Peyer's patch (tissue), 4 donors: ENCODE results near the gene FAM78A. TPM values are rescaled to one million over a fixed set of nuclear protein-coding genes. Genes with fewer than 3 reads are reported as not detected.

Experiments used
- DNase-seq, 3 donors: peaks; one replicate each; pipeline ENCODE4 v3.0.0-alpha.2; 2017 to 2019
- H3K27ac ChIP-seq, 4 donors: fragments of 200-600 bp; sonication (generic); one replicate each; pipeline ENCODE4 v1.5.1; 2016 to 2019
- H3K27me3 ChIP-seq, 2 donors: fragments of 200-600 bp; sonication (generic); one replicate each; pipeline ENCODE4 v1.5.1; 2019
- H3K36me3 ChIP-seq, 3 donors: fragments of 200-600 bp; sonication (generic); one replicate each; pipeline ENCODE4 v1.5.1; 2016 to 2019
- H3K4me1 ChIP-seq, 4 donors: fragments of 200-600 bp; sonication (generic); one replicate each; pipeline ENCODE4 v1.5.1; 2016 to 2019
- H3K4me3 ChIP-seq, 4 donors: fragments of 200-600 bp; sonication (generic); 1 replicate in 3 of 4; 2 replicates in 1 of 4; pipeline ENCODE4 v1.5.1; 2016 to 2019; ENCODE audit warnings: mild to moderate bottlenecking in 1 of 4
- H3K9me3 ChIP-seq, 4 donors: fragments of 200-600 bp; sonication (generic); one replicate each; pipeline ENCODE4 v1.5.1; 2016 to 2019; ENCODE audit warnings: mild to moderate bottlenecking in 1 of 4
- CTCF ChIP-seq, 6 experiments: fragments of 450-650 bp in 4 of 6; fragments of 200-600 bp in 2 of 6; sonication (generic) in 1 of 6; IDR thresholded peaks; one replicate each; pipeline ENCODE4 v1.5.1; 2017 to 2019; ENCODE audit warnings: antibody characterized with exemption in 6 of 6, mild to moderate bottlenecking in 3 of 6, moderate library complexity in 1 of 6
- POLR2A ChIP-seq, 2 donors: fragments of 450-650 bp; IDR thresholded peaks; one replicate each; pipeline ENCODE4 v1.5.1; 2017; ENCODE audit warnings: antibody characterized with exemption in 2 of 2, mild to moderate bottlenecking in 2 of 2, moderate library complexity in 2 of 2
- total RNA-seq, 4 donors: library from RNA; depleted of rRNA; stranded (reverse); fragments of >200 nt; gene quantifications; one replicate each; pipeline ENCODE4 v1.1.0, GENCODE V29; 2016

FAM78A gene
- total RNA-seq, 4 donors from 2014 or later = 0.95 to 8.3 (median 3.3) TPM

- H3K27me3 ChIP-seq = no peaks in the 10 kb centered on the region
- DNase-seq = no peak
- no peak overlapping the region for H3K4me3 ChIP-seq
- H3K36me3 ChIP-seq = peaks cover 0 to 14% (median 0%) of the 10 kb centered on the region in 3 donors
- no peaks in the 10 kb centered on the region for H3K9me3 ChIP-seq
- H3K27ac ChIP-seq = no peak overlapping the region
- TF ChIP-seq CTCF (IDR thresholded peaks at IDR 0.05) (no peak), POLR2A (IDR thresholded peaks at IDR 0.05) (no peak)
- H3K4me1 ChIP-seq = peaks cover 0 to 15% (median 7%) of the 10 kb centered on the region in 4 donors
Measured at GRCh38 chr9:131259916-131260597, 16.3 kb downstream of the FAM78A start.

GRCh38 chr9:131259432-131259898, 16.8 kb downstream of the FAM78A start:
- no peak overlapping the region for H3K4me3 ChIP-seq
- peaks cover 0 to 20% (median 12%) of the 10 kb centered on the region in 4 donors for H3K4me1 ChIP-seq
- H3K36me3 ChIP-seq = peaks cover 0 to 14% (median 0%) of the 10 kb centered on the region in 3 donors
- no peaks in the 10 kb centered on the region for H3K27me3 ChIP-seq
- no peaks in the 10 kb centered on the region for H3K9me3 ChIP-seq
- no peak for DNase-seq
- H3K27ac ChIP-seq = no peak overlapping the region
- TF ChIP-seq CTCF (IDR thresholded peaks at IDR 0.05) = no peak
- TF ChIP-seq POLR2A (IDR thresholded peaks at IDR 0.05) = no peak

- DNase-seq = no peak
- peaks cover 0 to 14% (median 0%) of the 10 kb centered on the region in 3 donors for H3K36me3 ChIP-seq
Measured at GRCh38 chr9:131258698-131259431, 17.4 kb downstream of the FAM78A start.

GRCh38 chr9:131258186-131258585, 18.1 kb downstream of the FAM78A start:
- DNase-seq = no peak
- Histone ChIP-seq H3K27me3 (no peaks in the 10 kb centered on the region), H3K4me3 (no peak overlapping the region), H3K36me3 (peaks cover 0 to 14% (median 0%) of the 10 kb centered on the region in 3 donors), H3K4me1 (peaks cover 0 to 27% (median 16%) of the 10 kb centered on the region in 4 donors), H3K27ac (no peak overlapping the region), H3K9me3 (no peaks in the 10 kb centered on the region)
- no peak for TF ChIP-seq CTCF (IDR thresholded peaks at IDR 0.05)
- TF ChIP-seq POLR2A (IDR thresholded peaks at IDR 0.05) = no peak

More at GRCh38 chr9:131258698-131259431, 17.4 kb downstream of the FAM78A start:
- Histone ChIP-seq H3K27me3 (no peaks in the 10 kb centered on the region), H3K27ac (no peak overlapping the region), H3K9me3 (no peaks in the 10 kb centered on the region), H3K4me1 (peaks cover 0 to 21% (median 15%) of the 10 kb centered on the region in 4 donors), H3K4me3 (no peak overlapping the region)
- TF ChIP-seq CTCF (IDR thresholded peaks at IDR 0.05) = no peak

GRCh38 chr9:131257266-131258025, 18.9 kb downstream of the FAM78A start:
- H3K36me3 ChIP-seq = peaks cover 0 to 14% (median 0%) of the 10 kb centered on the region in 3 donors
- H3K27ac ChIP-seq = peak overlapping the region; percentile 2 to 92 (median 74)
- TF ChIP-seq POLR2A (IDR thresholded peaks at IDR 0.05) = no peak
- TF ChIP-seq CTCF (IDR thresholded peaks at IDR 0.05) = no peak
- no peak overlapping the region for H3K4me3 ChIP-seq
- no peaks in the 10 kb centered on the region for H3K9me3 ChIP-seq
- DNase-seq = no peak
- no peaks in the 10 kb centered on the region for H3K27me3 ChIP-seq
- H3K4me1 ChIP-seq = peaks cover 0 to 31% (median 17%) of the 10 kb centered on the region in 4 donors
